ENCODE results near the gene ZFYVE21.

The ZFYVE21 gene

DNA sequence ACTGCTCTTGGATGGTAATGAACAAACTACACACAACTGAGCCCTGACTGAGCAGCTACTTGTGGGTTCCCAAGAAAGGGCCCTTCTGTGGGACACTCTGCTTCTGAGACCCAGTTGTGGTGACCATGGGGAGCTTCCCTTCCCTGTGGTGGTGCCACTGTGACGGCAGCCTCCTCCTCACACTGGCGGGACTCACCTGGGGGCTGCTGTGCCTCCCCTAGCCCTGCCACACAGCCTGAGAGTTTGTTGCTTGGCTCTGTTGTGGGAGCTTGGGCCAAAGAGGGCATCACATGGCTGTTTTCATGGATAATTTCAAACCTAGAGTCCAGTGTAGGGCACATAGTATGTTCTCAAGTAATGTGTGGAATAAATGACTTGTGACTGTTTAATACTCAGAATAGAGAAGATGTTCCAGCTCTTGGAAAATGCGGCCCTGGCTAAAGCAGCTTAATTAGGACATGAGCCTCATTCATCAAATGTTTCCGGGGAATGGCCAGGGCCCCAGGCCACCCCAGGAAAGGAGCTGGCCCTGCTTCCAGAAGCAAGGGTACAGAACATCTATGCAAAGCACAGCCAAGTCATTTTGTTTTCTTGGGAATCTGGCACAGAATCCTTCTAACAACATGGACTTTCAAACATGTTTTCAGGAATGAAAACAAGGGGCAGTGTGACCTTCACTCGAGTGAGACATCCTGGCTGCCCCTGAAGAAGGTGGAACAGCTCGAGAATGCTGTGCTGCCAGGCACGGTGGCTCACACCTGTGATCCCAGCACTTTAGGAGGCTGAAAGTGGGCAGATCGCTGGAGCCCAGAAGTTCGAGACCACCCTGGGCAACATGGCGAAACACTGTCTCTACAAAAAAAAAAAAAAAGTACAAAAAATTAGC lies 21.2 kb downstream of the ZFYVE21 start:
- no peak for DNase-seq (ENCODE audit: low read depth in 4 of 4, low spot score in 1 of 4)

DNA sequence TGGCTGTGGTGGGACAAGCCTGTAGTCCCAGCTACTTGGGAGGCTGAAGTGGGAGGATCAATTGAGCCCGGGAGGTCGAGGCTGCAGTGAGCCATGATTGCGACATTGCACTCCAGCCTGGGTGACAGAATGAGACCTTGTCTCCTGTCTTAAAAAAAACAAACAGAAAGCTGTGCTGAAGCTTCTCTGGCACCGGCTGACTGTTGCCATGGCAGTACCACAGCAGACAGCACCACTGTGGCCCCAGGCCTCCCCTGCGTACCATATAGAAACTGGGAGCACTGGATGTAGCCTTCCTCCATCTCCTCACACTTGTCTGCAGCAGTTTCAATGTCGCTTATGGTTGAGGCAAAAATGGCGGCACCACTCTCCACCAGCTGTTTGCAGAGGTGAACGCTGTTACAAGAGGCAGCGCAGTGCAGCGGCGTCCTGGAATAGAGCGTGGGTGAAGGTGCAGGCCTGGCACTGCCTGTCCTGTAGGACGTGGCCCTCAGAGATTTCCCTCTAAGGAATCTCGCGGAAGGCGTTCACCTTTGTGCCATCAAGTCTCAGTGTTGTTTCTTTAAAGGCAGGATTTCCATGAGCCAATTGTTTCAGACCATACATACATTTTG lies 21.9 kb downstream of the ZFYVE21 start:
- no peak for DNase-seq (ENCODE audit: low read depth in 4 of 4, low spot score in 1 of 4)

DNA sequence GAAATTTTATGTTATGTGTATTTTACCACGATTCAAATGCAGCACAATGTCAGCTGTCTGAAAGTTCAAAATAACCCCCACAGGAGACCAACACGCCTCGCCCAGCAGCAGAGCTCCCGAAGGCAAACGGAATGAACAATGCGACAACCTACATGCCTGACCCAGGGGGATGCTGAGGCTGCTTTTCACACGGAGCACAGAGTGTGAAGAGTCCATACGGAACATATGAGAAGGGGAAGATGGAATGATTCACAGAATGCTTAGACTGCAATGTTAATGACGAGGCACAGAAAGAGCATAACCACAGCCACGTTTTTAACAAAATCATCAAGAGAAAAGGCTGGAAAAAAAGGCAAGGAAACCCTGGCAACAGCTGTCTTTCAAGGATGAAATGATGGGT lies 22.6 kb downstream of the ZFYVE21 start:
- DNase-seq (ENCODE audit: low read depth in 4 of 4, low spot score in 1 of 4) = no peak

DNA sequence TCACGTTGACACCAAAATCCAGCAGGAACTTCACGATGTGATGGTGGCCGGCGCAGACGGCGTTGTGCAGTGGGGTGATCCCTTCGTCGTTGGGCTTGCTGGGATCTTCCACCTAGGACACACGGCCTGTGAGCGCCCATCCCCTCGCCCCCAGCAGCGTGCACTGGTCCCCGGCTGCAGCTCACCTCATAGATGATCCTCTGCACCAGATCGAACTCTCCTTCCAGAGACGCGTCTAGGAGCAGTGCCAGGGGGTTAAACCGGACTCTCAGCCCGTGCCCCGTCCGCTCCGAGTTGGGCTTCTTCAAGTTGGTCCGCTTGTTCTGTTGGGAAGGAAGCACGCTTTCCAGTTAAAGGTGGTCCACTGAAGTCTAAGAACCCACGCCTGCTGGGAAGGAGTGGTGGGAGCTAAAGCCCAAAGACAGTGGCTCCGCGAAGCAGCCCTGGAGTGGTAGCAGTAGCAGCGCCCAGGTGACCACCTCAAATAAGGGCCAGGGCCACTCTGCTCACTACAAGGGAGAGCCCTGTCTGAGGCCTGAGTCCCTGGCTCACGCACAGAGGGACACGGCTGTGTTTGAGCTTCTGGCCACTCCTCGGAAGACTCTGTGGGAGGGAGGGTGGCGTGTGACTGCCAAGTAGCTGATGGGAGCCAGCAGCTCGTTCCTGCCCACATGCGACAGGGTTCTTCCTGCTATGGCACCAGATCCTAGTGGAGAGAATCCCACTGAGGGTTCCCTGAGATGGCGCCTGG lies 23.3 kb downstream of the ZFYVE21 start:
- no peak for DNase-seq (ENCODE audit: low read depth in 4 of 4, low spot score in 1 of 4)

DNA sequence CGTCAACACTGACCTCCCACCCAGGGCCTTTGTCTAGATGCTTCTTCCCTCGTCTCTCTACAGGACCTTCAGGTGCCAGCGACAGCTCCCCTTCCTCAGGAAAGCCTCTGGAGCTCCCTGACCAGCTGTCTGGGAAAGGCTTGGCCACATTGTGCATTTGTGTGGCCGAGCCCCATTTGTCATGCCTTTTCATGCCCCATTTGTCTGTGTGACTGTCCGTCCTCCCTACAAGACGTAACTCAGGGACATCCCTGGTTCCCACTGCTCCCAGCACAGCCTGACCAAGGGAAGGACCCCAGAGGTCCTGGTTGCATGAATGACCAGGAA lies 23.8 kb downstream of the ZFYVE21 start:
- DNase-seq (ENCODE audit: low read depth in 4 of 4, low spot score in 1 of 4) = no peak

DNA sequence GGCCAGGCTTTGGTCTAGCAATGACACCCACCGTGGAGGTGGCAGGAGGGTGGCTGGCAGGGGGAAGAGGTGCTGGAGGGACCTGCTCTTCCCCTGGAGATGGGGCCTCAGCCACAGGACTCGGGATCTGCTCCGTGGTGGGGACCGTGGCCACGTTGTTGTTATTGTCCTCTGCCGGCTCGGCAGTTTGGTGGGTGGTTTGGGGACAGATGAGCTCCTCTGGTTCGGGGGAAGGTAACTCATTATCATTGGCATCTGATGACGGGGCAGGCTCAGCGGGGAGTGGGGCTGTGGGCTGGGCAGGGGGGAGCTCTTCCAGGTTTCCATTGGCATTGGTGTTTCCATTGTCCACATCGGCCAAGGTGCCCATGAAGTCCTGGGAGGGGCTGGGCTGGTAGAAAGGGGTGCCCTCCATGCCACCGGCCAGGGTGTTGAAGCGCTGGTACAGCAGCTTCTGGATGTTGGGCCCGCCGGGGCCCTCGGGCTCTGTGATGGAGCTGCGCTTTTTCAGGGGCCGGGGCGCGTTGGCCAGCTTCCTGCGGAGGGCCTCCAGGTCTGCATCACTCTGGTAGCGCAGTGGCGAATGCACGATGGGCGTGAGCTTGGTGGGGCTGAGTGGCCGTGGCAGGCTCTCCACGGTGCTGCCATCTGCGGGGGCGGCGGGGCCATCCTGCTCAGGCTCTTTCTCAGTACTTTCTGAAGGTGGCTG lies 24.3 kb downstream of the ZFYVE21 start:
- no peak for DNase-seq (ENCODE audit: low read depth in 4 of 4, low spot score in 1 of 4)

DNA sequence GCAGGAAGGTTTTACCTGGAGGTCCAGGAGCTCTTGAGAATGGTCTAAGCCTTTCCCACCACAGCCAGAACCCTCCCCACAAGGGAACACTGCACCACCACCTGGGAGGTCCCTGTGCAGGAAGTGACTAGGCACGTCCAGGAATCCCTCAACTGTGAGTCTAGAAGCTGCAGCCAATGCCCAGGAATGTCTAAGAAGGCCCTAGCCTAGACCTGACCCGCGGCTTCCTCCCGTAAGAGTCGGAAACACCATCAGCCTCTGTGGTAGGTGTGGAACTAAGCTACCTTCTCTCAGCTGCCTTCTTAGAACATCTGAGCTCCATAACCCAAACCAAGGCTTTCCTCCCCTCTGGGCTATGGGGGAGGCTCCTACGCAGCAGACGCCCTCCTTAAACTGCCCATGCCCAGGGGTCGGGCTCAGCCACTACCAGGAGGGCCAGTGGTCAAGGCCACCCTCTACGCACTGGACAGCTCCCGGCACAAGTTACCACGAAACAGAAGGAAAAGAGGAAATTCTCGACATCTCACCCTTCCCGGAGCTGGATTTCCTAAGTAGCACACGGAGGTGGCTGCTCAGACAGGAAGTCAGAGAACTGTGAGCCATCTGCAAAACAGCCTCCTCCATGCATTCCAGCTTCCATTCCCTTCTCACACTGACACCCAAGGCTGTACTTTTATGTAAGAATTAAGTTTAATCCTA lies 25.5 kb downstream of the ZFYVE21 start:
- no peak for DNase-seq (ENCODE audit: low read depth in 4 of 4, low spot score in 1 of 4)

DNA sequence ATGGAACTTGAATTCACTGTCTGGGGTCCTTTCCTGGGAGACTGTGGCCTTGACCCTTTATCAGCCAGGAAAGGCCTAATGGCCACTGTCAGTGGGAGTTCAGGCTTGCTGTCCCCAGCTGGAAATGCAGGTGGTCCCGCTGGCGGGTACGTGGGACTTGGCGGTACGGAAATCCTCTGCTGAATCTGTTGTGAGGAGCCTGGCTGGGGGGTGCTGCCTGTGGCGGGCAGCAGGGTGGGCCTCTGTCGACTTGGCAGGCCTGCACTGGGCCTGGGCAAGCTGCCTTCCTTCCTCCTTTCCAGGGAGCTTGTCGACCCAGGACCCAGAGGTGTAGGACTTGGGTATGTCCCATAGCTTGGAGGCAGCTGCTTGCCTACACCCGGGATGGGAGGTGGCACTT lies 26.3 kb downstream of the ZFYVE21 start:
- DNase-seq (ENCODE audit: low read depth in 4 of 4, low spot score in 1 of 4) = no peak

DNA sequence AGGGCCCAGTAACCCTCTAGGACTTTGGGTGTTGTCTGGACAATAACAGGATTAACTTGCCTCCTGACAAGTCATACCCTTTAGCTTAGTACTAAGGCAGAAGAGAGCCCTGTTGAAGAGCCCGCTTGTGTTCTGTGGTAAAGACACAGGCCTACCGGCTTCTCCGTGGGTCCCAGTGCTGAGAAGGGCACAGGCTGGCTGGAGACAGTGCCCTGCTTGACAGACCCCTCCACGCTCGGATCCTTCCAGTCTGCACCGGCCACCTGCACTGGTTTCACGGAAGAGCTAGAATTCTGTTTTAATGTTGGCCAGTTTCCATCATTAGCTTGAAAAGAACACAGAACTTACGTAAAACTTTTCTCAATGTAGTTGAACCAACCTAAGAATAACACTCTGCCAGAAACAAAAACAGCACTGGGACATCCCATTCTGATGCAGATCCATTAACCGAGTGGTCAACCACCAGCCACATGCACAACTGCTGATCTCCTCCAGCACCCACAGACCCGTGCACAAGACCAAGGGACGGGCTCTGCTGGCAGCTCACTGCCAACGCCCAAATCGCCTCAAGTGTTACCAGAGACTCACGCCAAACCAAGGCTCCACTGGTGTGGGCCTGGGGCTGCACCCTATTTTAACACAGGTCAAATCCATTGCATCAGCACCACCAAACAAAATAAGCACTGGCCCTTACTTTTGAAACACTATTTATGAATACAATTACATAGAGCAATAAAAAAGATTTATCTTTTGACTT lies 27.1 kb downstream of the ZFYVE21 start:
- DNase-seq (ENCODE audit: low read depth in 4 of 4, low spot score in 1 of 4) = no peak

DNA sequence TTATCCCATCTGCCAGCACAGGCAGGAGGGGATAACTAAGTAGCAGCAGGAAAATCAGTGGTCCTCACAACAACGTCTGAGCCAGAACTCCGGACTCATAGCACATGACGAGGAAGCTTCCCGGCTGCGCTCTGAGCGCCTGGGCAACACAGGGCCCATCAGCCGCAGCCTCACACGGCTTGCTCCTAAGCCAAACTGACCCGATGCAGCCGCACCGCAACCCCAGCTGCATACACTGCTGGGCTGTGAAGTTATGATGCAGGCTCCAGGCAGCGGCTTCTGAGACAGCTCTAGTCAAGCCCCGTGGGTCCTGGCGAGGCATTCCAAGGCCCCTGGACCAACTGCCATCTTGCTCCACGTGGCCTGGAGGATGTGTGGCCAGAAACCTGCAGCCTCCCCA lies 28.1 kb downstream of the ZFYVE21 start:
- no peak for DNase-seq (ENCODE audit: low read depth in 4 of 4, low spot score in 1 of 4)

DNA sequence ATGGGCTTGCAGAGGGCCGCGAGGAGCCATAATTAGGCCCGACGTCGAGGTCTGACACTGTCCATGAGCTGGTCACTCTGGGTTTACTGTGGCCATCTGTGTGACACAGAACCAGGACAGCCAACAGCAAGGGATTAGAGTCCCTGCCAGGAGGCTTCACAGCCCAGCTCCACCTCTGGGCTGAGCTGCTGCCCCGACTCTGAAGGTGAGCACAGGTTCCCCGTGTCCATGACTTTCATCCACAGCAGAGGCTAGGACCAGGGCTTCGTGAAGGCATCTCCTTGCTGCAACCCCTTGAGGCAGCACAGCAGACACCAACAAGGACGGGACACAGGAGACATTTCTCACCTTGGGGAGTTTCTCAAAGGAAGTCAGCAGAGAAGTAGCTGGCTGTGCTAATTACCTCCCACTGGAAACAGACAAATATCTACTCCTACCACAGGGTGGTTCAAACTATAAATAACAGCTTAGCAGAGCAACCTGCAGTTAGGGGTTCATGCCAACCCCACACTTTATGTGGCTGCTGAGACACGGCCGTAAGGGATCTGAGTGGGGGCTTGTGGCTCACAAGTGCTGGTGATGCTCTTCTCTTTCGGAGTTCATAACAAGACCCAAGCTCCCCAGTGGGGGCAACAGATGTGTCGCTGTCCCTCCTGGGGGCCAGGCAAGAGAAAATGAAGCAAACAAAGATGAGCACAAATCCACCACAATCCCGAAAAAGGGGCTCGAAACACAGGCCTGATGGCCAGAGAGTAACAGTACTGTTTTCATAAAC lies 29.2 kb downstream of the ZFYVE21 start:
- no peak for DNase-seq (ENCODE audit: low read depth in 4 of 4, low spot score in 1 of 4)

DNA sequence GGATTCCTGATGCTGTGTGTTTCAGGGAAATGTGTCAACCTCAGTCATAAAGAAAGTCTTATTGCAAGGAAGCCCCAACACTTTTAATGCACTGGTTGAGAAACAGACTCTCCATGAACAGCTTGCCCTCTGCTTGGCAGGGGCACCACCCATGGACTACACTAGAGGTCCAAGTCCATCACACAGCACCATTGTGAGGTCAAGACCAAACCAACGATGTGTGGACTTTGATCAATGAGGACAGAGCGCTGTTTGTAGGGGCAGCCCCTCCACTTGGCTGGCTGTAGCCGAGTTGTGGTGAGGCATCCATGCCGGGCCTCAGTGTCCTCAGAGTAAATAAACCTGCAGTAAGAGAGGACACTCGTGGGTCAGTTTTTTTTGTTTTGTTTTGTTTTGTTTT lies 29.8 kb downstream of the ZFYVE21 start:
- DNase-seq (ENCODE audit: low read depth in 4 of 4, low spot score in 1 of 4) = no peak

DNA sequence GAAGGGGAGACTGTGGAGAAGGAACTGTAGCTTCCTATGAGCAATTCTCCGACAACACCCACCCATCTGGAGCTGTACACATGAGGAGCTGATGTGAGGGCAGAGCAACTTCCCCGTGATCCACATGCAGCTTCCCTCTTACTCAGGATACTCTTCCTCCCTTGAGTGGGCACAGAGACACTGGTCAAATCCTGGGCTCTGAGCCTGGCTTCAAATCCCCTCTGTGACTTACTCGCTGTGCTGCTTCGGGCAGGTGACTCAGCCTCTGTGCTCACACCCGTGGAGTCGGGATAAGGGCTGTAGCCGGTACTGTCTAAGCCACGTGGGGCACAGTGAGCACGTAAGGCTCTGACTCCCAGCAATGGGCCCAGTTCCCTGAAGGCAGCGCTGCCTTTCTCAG lies 31.1 kb downstream of the ZFYVE21 start:
- DNase-seq (ENCODE audit: low read depth in 4 of 4, low spot score in 1 of 4) = no peak

DNA sequence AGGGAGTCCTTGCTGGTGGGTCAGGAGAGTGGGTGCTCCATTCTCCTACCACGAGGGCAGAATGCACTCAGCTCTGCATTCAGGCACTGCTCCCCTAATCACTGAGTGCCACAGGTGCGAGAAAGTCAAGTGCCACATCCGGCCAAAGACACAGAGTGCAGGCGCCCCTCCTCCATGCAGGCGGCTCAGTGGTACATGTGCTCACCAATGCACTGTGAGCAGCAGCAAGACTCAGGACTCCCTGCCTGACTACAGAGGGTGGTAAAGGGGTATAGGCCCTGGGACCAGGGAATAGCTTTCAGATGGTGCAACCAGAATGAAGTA lies 32.9 kb downstream of the ZFYVE21 start:
- peak in 3 of 4 experiments; percentile 22 to 28 (median 28) for DNase-seq (ENCODE audit: low read depth in 4 of 4, low spot score in 1 of 4)

DNA sequence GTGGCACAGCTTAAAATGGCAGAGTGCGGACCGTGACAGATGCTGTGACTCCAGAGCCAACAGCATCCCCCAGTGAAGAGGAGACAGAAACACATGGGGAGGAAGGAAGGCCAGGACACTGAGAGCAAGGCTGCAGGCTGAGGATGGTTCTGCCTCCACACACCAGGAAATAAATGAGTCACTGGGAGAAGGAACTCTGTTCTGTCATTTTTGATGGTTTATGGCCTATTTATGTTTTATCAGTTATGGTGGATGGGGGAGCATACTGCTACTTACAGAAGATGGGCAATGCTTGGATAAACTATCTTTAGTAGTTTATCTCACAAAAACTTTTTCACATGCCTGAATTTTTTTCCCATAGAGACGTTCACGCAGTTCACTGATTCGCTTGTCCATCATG lies 33.8 kb downstream of the ZFYVE21 start:
- no peak for DNase-seq (ENCODE audit: low read depth in 4 of 4, low spot score in 1 of 4)

DNA sequence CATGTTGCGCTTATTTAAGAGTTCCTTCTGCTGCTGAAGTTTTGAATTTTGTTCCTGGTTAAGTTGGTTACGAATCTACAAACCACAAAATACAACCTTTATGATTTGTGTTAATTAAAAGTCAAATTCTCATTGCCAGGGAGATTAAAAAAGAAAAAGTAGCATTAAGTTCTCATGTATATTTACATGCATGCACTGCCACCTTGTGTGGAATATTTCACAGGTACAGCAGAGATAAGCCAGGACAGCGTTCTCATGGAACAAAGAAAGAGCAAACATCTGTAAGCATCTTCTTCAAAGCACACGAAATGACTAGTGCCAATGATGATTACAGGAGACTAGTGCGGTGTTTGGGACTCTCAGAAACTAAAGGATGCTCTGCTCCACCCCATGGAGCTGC lies 34.2 kb downstream of the ZFYVE21 start:
- DNase-seq (ENCODE audit: low read depth in 4 of 4, low spot score in 1 of 4) = no peak

DNA sequence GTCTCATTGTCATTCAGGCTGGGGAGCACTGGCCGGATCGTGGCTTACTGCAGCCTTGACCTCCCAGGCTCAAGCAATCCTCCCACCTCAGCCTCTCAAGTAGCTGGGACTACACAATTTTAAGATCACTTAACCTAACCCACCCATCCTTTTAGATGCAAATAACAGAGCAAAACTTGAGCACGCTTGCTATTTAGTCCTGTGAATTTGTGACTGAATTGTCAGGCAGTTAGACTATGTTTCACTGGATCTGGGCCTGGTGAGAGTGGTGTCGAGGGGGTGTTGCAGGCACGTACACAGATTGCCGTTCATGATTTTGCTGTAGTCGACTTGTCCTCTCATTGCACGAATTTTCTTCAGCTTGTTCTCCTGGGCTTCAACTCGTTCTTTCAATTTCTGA lies 38.2 kb downstream of the ZFYVE21 start:
- no peak for DNase-seq (ENCODE audit: low read depth in 4 of 4, low spot score in 1 of 4)

DNA sequence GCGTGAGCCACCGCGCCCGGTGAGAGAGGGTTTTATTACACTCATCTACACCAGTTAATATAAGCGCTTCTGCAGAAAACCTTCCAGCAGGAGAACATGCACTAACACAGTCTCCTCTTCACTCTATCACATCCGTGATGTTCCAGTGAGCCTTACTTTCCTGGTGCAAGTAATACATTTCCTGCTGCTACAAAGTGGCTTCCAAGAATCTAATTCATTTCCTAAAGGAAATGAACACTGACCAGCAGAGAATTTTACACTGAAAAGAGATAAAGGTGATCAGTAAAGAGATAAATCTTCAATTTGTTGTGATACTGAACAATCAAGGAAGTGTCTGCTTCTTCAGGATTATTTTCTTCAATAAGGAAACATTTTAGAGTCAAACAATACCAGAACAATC lies 39.5 kb downstream of the ZFYVE21 start:
- DNase-seq (ENCODE audit: low read depth in 4 of 4, low spot score in 1 of 4) = no peak

DNA sequence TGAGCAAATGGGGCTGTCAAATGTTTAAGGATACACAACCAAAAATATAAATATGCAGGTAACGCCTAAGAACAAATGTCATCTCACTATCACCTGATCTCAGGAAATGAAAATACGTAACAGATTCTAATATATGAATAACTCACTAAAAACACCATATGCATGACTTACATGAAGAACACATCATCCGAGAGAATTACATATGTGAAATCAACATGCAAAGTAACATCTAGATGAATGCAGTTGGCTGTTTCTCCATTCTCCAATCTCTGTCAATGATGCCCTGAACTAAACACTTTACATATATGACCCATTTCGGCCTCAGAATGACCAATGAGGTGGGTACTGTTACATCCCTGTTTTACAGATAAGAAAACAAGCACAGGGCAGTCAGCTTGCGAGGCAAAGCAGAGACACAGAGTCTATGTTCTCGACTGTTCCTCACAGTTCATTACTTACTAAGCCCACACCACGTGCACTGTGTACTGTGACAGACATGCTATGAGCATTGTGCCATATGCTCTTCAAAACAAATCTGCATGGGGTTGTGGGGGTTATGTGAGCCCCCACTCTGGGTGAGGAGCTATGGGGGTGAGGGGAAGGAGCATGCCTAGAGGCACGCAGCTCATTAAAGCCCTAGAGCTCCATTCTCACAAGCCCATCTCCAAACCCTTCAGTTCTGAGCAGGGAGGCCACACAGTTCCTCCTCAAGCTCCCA lies 42.6 kb downstream of the ZFYVE21 start:
- no peak for DNase-seq (ENCODE audit: low read depth in 4 of 4, low spot score in 1 of 4)

Measured in stimulated activated CD4-positive, alpha-beta T cell treated with anti-CD3 and anti-CD28 coated beads, Interleukin-1b, Interleukin-23, amount 100 ng/mL, for 24 hours (primary cell).